H1 (cell line): ENCODE data around the gene EPS8L1. TPM values are rescaled to one million over a fixed set of nuclear protein-coding genes. Genes with fewer than 3 reads are reported as not detected.

ENCODE experiments used
- CTCF ChIA-PET: fragments of 300-600 bp; sonication (Branson Sonifier 250); formaldehyde crosslinking; loops from one replicate; lab custom pipeline; 2021; ENCODE audit not compliant: partially characterized antibody; lab: Charles Lee
- POLR2A ChIA-PET: fragments of 300-600 bp; sonication (Branson Sonifier 250); formaldehyde crosslinking; loops from one replicate; lab custom pipeline; 2021; ENCODE audit warnings: inconsistent platforms; ENCODE audit not compliant: partially characterized antibody; lab: Charles Lee
- DNase-seq, 2 experiments: peaks; one replicate each; pipeline versions ENCODE4 v3.0.0 to v3.0.0-alpha.2; 2010 to 2022; ENCODE audit warnings: low spot score in 2 of 2, low read depth in 1 of 2, mixed read lengths in 1 of 2
- FAIRE-seq: peaks from 2 replicates; lab custom pipeline; 2011; peaks lifted over from hg19 to GRCh38; lab: Jason Lieb, UNC
- H2AFZ ChIP-seq: 2 replicates; pipeline ENCODE4 v1.8.1; 2012; ENCODE audit warnings: low read length, inconsistent platforms
- H2AK5ac ChIP-seq: 2 replicates; pipeline ENCODE4 v1.6.1; 2013; ENCODE audit warnings: low read depth, low read length
- H2BK120ac ChIP-seq: replicated peaks from 2 replicates; pipeline ENCODE3; 2013; ENCODE audit warnings: low read depth, low read length, inconsistent platforms
- H2BK12ac ChIP-seq: 2 replicates; pipeline ENCODE4 v1.6.1; 2013; ENCODE audit warnings: low read depth, low read length
- H2BK15ac ChIP-seq: 2 replicates; pipeline ENCODE4 v1.6.1; 2013; ENCODE audit warnings: low read length
- H2BK20ac ChIP-seq: 2 replicates; pipeline ENCODE4 v1.6.1; 2013; ENCODE audit warnings: low read length
- H2BK5ac ChIP-seq: 2 replicates; pipeline ENCODE4 v1.6.1; 2013; ENCODE audit warnings: low read depth, low read length
- H3K14ac ChIP-seq: 2 replicates; pipeline ENCODE4 v1.6.1; 2013; ENCODE audit warnings: inconsistent platforms; ENCODE audit not compliant: insufficient read length
- H3K18ac ChIP-seq: 2 replicates; pipeline ENCODE4 v1.6.1; 2013; ENCODE audit warnings: low read length; ENCODE audit errors: extremely low read depth
- H3K23ac ChIP-seq: 2 replicates; pipeline ENCODE4 v1.6.1; 2013; ENCODE audit warnings: inconsistent platforms; ENCODE audit not compliant: insufficient read length
- H3K23me2 ChIP-seq: 2 replicates; pipeline ENCODE4 v1.6.1; 2013; ENCODE audit warnings: low read depth, low read length
- H3K27ac ChIP-seq: 2 replicates; pipeline ENCODE4 v1.6.1; 2011; ENCODE audit warnings: low read depth, low read length, inconsistent platforms
- H3K27me3 ChIP-seq, 4 experiments: replicated peaks in 1 of 4; 1 replicate in 1 of 4; 2 replicates in 3 of 4; pipeline versions ENCODE4 v1.6.1 to v1.8.1; 2011 to 2013; ENCODE audit warnings: low read length in 3 of 4, mild to moderate bottlenecking in 3 of 4, inconsistent platforms in 2 of 4, mixed read lengths in 2 of 4, moderate library complexity in 1 of 4; ENCODE audit not compliant: control insufficient read depth in 3 of 4, insufficient read depth in 3 of 4; ENCODE audit errors: extremely low read depth in 1 of 4
- H3K36me3 ChIP-seq, 4 experiments: 2 replicates each; pipeline versions ENCODE4 v1.6.1 to v1.8.1; 2011 to 2013; ENCODE audit warnings: mild to moderate bottlenecking in 4 of 4, low read length in 3 of 4, moderate library complexity in 2 of 4, control low read depth in 1 of 4, inconsistent platforms in 1 of 4; ENCODE audit not compliant: insufficient read depth in 4 of 4, control insufficient read depth in 2 of 4
- H3K4ac ChIP-seq: replicated peaks from 2 replicates; pipeline ENCODE3; 2013; ENCODE audit warnings: low read length, low read depth, mixed read lengths, inconsistent platforms; ENCODE audit not compliant: insufficient read length
- H3K4me1 ChIP-seq, 4 experiments: replicated peaks in 1 of 4; 1 replicate in 1 of 4; 2 replicates in 3 of 4; pipeline versions ENCODE4 v1.6.1 to v1.8.1; 2011 to 2013; ENCODE audit warnings: low read length in 3 of 4, inconsistent platforms in 2 of 4, mixed read lengths in 1 of 4; ENCODE audit not compliant: insufficient read depth in 4 of 4, control insufficient read depth in 3 of 4
- H3K4me2 ChIP-seq, 2 experiments: 2 replicates each; pipeline versions ENCODE4 v1.6.1 to v1.8.1; 2011 to 2013; ENCODE audit warnings: low read depth in 2 of 2, low read length in 2 of 2, control low read depth in 1 of 2, inconsistent platforms in 1 of 2, mild to moderate bottlenecking in 1 of 2; ENCODE audit not compliant: insufficient read depth in 1 of 2
- H3K4me3 ChIP-seq, 4 experiments: fragments of 200-600, 300-600 bp in 1 of 4; sonication (generic), shearing (Covaris generic), sonication (Bioruptor Twin) in 1 of 4; 2 replicates each; pipeline versions ENCODE4 v1.5.1 to v1.8.1; 2011 to 2016; ENCODE audit warnings: low read length in 4 of 4, low read depth in 3 of 4, control low read depth in 2 of 4, inconsistent platforms in 2 of 4, mild to moderate bottlenecking in 2 of 4, mixed read lengths in 1 of 4, moderate library complexity in 1 of 4; ENCODE audit not compliant: insufficient read depth in 2 of 4; ENCODE audit errors: extremely low read depth in 1 of 4
- H3K56ac ChIP-seq: replicated peaks from 2 replicates; pipeline ENCODE3; 2013; ENCODE audit warnings: low read depth, mild to moderate bottlenecking, mixed read lengths, low read length, inconsistent platforms; ENCODE audit not compliant: insufficient read length
- H3K79me1 ChIP-seq: 2 replicates; pipeline ENCODE4 v1.6.1; 2013; ENCODE audit warnings: low read depth, low read length, control low read depth
- H3K79me2 ChIP-seq, 2 experiments: 2 replicates each; pipeline versions ENCODE4 v1.6.1 to v1.8.1; 2012 to 2013; ENCODE audit warnings: low read length in 2 of 2, mild to moderate bottlenecking in 2 of 2, inconsistent platforms in 1 of 2; ENCODE audit not compliant: insufficient read depth in 2 of 2, control insufficient read depth in 1 of 2
- H3K9ac ChIP-seq, 4 experiments: replicated peaks in 1 of 4; 1 replicate in 1 of 4; 2 replicates in 3 of 4; pipeline versions ENCODE4 v1.6.1 to v1.8.1; 2011 to 2013; ENCODE audit warnings: low read depth in 3 of 4, low read length in 3 of 4, control low read depth in 2 of 4, mild to moderate bottlenecking in 2 of 4, moderate library complexity in 2 of 4, inconsistent platforms in 1 of 4; ENCODE audit errors: extremely low read depth in 1 of 4
- H3K9me3 ChIP-seq, 2 experiments: 2 replicates each; pipeline versions ENCODE4 v1.6.1 to v1.8.1; 2012 to 2013; ENCODE audit warnings: mild to moderate bottlenecking in 2 of 2, moderate library complexity in 2 of 2, control low read depth in 1 of 2, inconsistent platforms in 1 of 2, low read depth in 1 of 2, low read length in 1 of 2, mixed read lengths in 1 of 2; ENCODE audit not compliant: insufficient read depth in 2 of 2
- H4K20me1 ChIP-seq, 2 experiments: replicated peaks in 1 of 2; 2 replicates each; pipeline versions ENCODE3 to v1.8.1; 2011 to 2013; ENCODE audit warnings: inconsistent platforms in 2 of 2, low read length in 2 of 2, mild to moderate bottlenecking in 1 of 2; ENCODE audit not compliant: insufficient read depth in 2 of 2, control insufficient read depth in 1 of 2
- H4K5ac ChIP-seq: 2 replicates; pipeline ENCODE4 v1.6.1; 2013; ENCODE audit warnings: low read length, low read depth, mixed read lengths, inconsistent platforms; ENCODE audit not compliant: insufficient read length
- H4K8ac ChIP-seq: 2 replicates; pipeline ENCODE4 v1.8.0; 2013; ENCODE audit warnings: mild to moderate bottlenecking, moderate library complexity, low read length, inconsistent platforms; ENCODE audit not compliant: insufficient read depth; ENCODE audit errors: extremely low read depth
- H4K91ac ChIP-seq: replicated peaks from 2 replicates; pipeline ENCODE3; 2013; ENCODE audit warnings: low read length, mixed read lengths, inconsistent platforms; ENCODE audit not compliant: insufficient read length
- ATF2 ChIP-seq: IDR thresholded peaks from 2 replicates; pipeline ENCODE4 v1.6.1; 2012; ENCODE audit warnings: low read length, inconsistent platforms
- ATF3 ChIP-seq: IDR thresholded peaks from 2 replicates; pipeline ENCODE4 v1.6.1; 2011; ENCODE audit warnings: low read depth, mild to moderate bottlenecking, low read length; ENCODE audit not compliant: insufficient read depth
- BCL11A ChIP-seq, 2 experiments: IDR thresholded peaks; one replicate each; pipeline ENCODE4 v1.6.1; 2011; ENCODE audit warnings: low read depth in 2 of 2, low read length in 2 of 2, mild to moderate bottlenecking in 2 of 2
- E2F6 ChIP-seq: IDR thresholded peaks from 2 replicates; pipeline ENCODE4 v1.6.1; 2012; ENCODE audit warnings: inconsistent platforms
- GTF2F1 ChIP-seq: IDR thresholded peaks from 2 replicates; pipeline ENCODE4 v1.6.1; 2012; ENCODE audit warnings: low read depth, low read length, improper control_type of control experiment, borderline replicate concordance
- JUN ChIP-seq: IDR thresholded peaks from 2 replicates; pipeline ENCODE4 v1.6.1; 2011; ENCODE audit warnings: low read depth, mild to moderate bottlenecking, improper control_type of control experiment, low read length
- MAX ChIP-seq: IDR thresholded peaks from 2 replicates; pipeline ENCODE4 v1.6.1; 2012; ENCODE audit warnings: inconsistent platforms
- POLR2A ChIP-seq, 2 experiments: IDR thresholded peaks; 1 replicate in 1 of 2; 2 replicates in 1 of 2; pipeline ENCODE4 v1.6.1; 2011; ENCODE audit warnings: low read depth in 2 of 2, low read length in 2 of 2, mild to moderate bottlenecking in 2 of 2; ENCODE audit errors: control extremely low read depth in 1 of 2
- RFX5 ChIP-seq: IDR thresholded peaks from 2 replicates; pipeline ENCODE4 v1.6.1; 2011; ENCODE audit warnings: low read depth, low read length, improper control_type of control experiment, borderline replicate concordance
- SP1 ChIP-seq: IDR thresholded peaks from 2 replicates; pipeline ENCODE4 v1.6.1; 2011; ENCODE audit warnings: low read depth, low read length
- TAF1 ChIP-seq: IDR thresholded peaks from 2 replicates; pipeline ENCODE4 v1.6.1; 2011; ENCODE audit warnings: mild to moderate bottlenecking, low read depth, low read length
- WGBS, 2 experiments: shearing (Covaris generic) in 1 of 2; methylation state at CpG; one replicate each; pipeline versions ENCODE4 v1.1.6 to v1.1.7; 2013 to 2015; ENCODE audit warnings: low lambda C conversion rate in 2 of 2, mixed read lengths in 2 of 2, inconsistent platforms in 1 of 2, low coverage in 1 of 2, missing lambda C conversion rate in 1 of 2; ENCODE audit not compliant: insufficient replicate concordance in 2 of 2, insufficient coverage in 1 of 2, insufficient read length in 1 of 2; ENCODE audit errors: extremely low coverage in 1 of 2, missing lambda C conversion rate in 1 of 2; 5-methylcytosine and 5-hydroxymethylcytosine counted together
- polyA plus RNA-seq, 7 experiments: library from polyadenylated mRNA; depleted of rRNA in 3 of 7; stranded (reverse) in 5 of 7; unstranded in 2 of 7; fragments of >200 nt in 5 of 7; fragments of 200-250 nt in 2 of 7; gene quantifications; 1 replicate in 5 of 7; 2 replicates in 1 of 7; 4 replicates in 1 of 7; pipeline versions ENCODE4 v1.2.1 to v1.2.3, GENCODE V29; 2011 to 2013; ENCODE audit warnings: missing spikeins in 2 of 7, mixed read lengths in 2 of 7
- total RNA-seq: library from RNA; stranded (reverse); fragmentation: NEBNext Ultra II Directional; extraction: Animal tissue kit (Norgen Biotek cat#: 25700); gene quantifications from 2 replicates; pipeline ENCODE4 v1.2.1, GENCODE V29; 2021

EPS8L1 gene
- total and polyA plus RNA-seq, 2 of the 8 experiments (the other 6 are each of a cell fraction or from before 2014, with no cell fraction given): 19.8 to 30.2 TPM

GRCh38 chr19:55081770-55082019, 6.0 kb downstream of the EPS8L1 start:
- H3K36me3 ChIP-seq: no peaks in the 10 kb centered on the region
- peak overlapping the region; percentile 74 to 93 for H3K4me2 ChIP-seq
- peaks cover 20% of the 10 kb centered on the region for H3K23me2 ChIP-seq
- H2BK120ac ChIP-seq: no peak overlapping the region
- no peak overlapping the region for H2BK15ac ChIP-seq
- no peak for FAIRE-seq
- peak overlapping the region in 2 of 4 experiments; percentile 58 to 63; a peak in 4 of 7 replicates for H3K9ac ChIP-seq
- no peak overlapping the region for H2BK5ac ChIP-seq
- H3K27me3 ChIP-seq: peaks cover 0 to 13% (median 9%) of the 10 kb centered on the region in 4 experiments; a peak in 5 of 7 replicates
- H2AK5ac ChIP-seq: no peak overlapping the region
- no peak overlapping the region for H3K23ac ChIP-seq
- peaks cover 0 to 16% (median 12%) of the 10 kb centered on the region in 4 experiments; a peak in 5 of 7 replicates for H3K4me1 ChIP-seq
- H2BK12ac ChIP-seq: no peak overlapping the region
- ChIA-PET CTCF (interaction anchor here (1.1 to 1.3 kb wide), 3 partner anchors 14 to 65 kb away, joined by 3 to 5 read pairs (median 3); no protein-coding TSS in a partner anchor), POLR2A (interaction anchor here (1.6 to 5.1 kb wide), 8 partner anchors 9 to 619 kb away, joined by 3 to 33 read pairs (median 10); partner anchors contain the start of genes LENG9 and PPP1R12C)
- H2BK20ac ChIP-seq: no peak overlapping the region
- H3K27ac ChIP-seq: no peak overlapping the region
- DNase-seq: no peak
- no peak overlapping the region for H4K5ac ChIP-seq
- H3K79me1 ChIP-seq: no peaks in the 10 kb centered on the region
- no peak overlapping the region for H2AFZ ChIP-seq
- H3K79me2 ChIP-seq: no peaks in the 10 kb centered on the region
- no peak overlapping the region for H4K91ac ChIP-seq
- H4K8ac ChIP-seq: peak overlapping the region; percentile 87; the same call in 1 of the 2 replicates
- no peak overlapping the region for H3K4ac ChIP-seq
- no peak overlapping the region for H3K14ac ChIP-seq
- peak overlapping the region; percentile 48 to 77 (median 59) for H3K4me3 ChIP-seq
- H4K20me1 ChIP-seq: peaks cover 5 to 14% of the 10 kb centered on the region in 2 experiments
- H3K56ac ChIP-seq: no peak overlapping the region
- H3K18ac ChIP-seq: peak overlapping the region; percentile 71
- no peaks in the 10 kb centered on the region for H3K9me3 ChIP-seq
- WGBS, 2 experiments: 4% methylated on average over 10 of the region's 22 CpGs; no CpG with 5 or more reads in 1 of the 2 experiments
- peak; percentile 78 for TF ChIP-seq MAX
- TF ChIP-seq ATF2: no peak
- TF ChIP-seq RFX5: no peak
- TF ChIP-seq E2F6: peak; percentile 75; the same call in 1 of the 2 replicates
- TF ChIP-seq SP1: no peak
- no peak for TF ChIP-seq JUN
- TF ChIP-seq ATF3: no peak
- TF ChIP-seq GTF2F1: no peak
- TF ChIP-seq POLR2A (IDR thresholded peaks at IDR 0.05; ENCODE audit: control extremely low read depth in 1 of 2, low read depth in 2 of 2, low read length in 2 of 2): peak in 1 of 2 experiments; percentile 72; a peak in 1 of 3 replicates
- no peak for TF ChIP-seq BCL11A (IDR thresholded peaks at IDR 0.05; ENCODE audit: low read depth in 2 of 2, low read length in 2 of 2)
- TF ChIP-seq TAF1: no peak
